GM21825 (cell line): ENCODE measurements around the gene ARL16.

Source experiments
- ATAC-seq: cut with Tn5 transposase; IDR thresholded peaks from one replicate; pipeline ENCODE4 v1.9.1; 2021; ENCODE audit warnings: mild to moderate bottlenecking, moderate library complexity; ENCODE audit not compliant: unreplicated experiment

Gene ARL16

DNA sequence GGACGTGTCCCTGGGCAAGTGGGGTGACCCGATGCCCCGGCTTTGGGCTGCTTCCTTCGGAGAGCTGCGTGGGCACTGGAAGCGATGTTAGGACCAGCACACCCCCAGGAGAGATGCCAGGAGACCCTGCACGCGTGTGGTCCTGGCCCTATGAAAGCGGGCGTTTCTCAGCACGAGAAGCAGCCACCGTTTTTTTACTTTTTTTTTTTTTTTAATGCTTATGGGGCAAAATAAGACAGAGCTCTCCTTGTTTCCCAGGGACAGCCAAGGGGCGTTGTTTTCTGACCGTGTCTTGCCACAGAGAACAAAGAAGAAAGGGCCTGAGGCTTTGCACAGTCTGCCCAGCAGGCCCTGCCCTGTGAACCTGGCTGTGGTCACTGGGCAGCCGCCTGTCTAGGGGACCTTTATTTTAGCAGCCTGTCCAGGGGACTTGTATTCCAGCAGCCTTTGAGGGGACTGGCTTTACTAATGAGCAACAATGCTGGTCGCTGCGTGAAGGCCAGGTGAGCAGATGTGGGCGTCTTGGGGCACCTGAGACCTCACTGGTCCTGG is 29.5 kb upstream of the ARL16 start:
- no peak for ATAC-seq

DNA sequence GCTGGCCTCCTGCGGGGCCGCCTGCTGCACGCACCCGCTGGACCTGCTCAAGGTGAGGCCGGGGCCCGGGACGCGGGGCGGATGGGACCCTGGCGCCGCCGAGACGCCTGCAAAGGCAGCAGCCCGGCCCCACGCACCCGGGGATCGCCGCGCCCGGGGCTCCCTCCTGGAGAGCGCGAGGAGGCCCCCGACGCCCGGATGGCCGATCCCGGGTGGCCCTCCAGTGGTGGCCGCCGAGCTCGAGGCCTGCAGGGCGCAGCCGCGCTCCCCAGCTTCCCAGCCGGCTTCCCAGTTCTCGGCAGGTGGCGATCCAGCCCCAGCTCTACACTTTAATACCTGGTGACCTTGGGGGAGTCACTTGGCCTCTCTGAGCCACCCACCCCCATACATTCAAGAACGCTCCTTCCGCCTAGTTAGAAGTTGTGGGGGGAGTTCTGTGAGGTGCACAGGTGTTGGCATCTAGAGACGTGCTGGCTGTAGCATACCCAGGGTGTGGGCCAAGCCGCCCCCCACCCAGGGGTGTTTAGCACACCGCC is 28.9 kb upstream of the ARL16 start:
- peak; percentile 10 for ATAC-seq

- peak; percentile 53 for ATAC-seq
Measured at GRCh38 chr17:81711814-81712467, 28.3 kb upstream of the ARL16 start, which contains the start of gene SLC25A10. TSS of gene SLC25A10 (plus strand) at chr17:81712284. CDS start at chr17:81712427, 143 bp downstream.

GRCh38 chr17:81710514-81711308 is 27.1 kb upstream of the ARL16 start:
- no peak for ATAC-seq

DNA sequence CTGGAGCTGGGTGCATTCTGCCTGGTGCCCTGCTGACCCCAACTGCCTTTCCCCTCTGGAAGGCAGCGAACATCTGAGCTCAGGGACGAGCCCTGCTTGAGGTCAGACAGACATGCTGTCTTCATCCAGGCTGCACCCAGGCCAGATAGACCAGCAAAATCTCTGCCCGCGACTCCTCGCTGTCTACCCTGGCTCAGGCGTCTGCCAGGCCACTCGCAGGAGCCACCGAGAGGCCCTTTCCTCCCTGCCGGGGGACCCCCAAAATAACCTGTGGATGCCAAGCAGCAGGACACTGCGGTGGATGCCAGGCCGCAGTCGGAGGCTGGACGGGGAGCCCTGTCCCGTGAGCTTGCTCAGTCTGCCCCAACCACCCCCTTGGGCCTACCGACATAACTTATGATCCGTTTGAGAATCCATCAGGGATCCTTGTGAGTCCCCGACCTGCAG is 25.2 kb upstream of the ARL16 start:
- ATAC-seq, result no peak

DNA sequence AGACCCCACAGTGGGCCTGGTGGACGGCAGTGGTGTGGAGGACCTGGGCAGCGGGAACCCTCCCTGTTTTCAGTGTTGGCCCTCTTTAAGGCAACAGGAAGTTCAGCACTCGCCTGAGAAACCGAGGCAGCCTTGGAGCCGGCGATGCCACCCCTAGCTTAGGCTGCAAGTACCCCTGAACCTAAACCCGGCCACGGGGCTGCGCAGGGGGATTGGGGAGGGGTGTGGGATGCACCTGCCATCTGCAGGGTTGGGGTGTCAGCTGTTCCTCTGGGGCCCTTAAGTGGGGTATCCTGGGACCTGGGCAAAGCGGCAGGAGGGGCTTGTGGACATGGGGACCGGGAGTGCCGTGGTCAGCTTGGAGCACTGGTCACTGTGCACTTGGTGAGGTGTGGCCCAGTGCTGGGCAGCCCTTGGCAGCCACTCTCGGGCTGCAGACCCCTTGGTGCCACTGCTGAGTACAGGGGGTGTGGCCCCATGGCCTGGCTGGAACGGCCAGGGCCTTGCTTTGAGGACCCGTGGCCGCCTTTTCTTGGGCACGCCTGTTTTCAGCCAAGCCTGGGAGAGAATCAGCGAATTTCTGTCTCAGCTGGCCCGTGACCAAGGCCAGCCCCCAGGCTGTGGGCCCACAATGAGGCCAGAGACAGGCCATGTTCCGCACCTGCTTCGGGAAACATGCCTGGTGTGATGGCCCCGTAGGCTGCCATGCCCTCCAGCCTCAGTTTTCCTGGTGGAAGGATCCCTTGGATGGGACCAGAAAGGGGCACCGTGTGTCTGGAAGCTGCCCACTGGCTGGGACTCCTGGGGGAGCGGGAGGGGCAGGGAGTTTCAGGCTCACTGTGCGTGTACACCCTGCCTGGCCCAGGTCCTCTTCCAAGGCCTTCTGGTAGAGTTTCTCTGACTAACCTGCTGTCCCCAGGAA is 24.4 kb upstream of the ARL16 start:
- ATAC-seq, result no peak

DNA sequence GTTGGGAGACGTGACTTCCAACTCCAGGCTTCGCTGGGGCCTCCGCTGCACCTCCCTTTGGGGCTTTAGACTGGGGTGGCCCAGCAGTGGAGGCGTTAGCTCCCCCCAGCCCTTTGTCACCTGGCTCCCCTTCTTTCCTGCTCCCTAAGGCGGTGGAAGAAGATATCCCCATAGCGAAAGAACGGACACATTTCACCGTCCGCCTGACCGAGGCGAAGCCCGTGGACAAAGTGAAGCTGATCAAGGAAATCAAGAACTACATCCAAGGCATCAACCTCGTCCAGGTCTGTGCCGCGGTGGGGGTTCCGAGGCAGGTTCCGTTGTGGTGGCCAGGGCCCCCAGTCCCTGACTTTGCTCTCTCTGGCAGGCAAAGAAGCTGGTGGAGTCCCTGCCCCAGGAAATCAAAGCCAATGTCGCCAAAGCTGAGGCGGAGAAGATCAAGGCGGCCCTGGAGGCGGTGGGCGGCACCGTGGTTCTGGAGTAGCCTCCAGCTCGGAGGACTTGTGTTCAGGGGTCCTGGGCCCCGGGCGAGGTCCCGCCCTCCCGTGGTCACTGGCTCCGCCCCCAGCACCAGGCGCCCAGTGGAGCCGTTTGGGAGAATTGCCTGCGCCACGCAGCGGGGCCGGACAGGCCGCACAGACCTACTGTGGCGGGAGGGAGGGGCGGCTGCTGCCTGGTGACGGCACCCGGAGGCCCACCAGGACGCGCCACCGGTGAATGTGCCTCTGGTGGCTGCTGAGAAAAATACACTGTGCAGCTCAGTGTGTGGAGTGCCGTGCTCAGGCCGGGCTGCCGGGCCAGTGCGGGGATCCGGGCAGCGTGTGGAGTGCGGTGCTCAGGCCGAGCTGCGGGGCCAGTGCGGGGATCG is 23.4 kb upstream of the ARL16 start:
- no peak for ATAC-seq

GRCh38 chr17:81706232-81706611 is 22.6 kb upstream of the ARL16 start:
- ATAC-seq, result no peak

GRCh38 chr17:81705518-81706231 is 22.1 kb upstream of the ARL16 start:
- no peak for ATAC-seq

GRCh38 chr17:81703747-81704654 is 20.4 kb upstream of the ARL16 start:
- no peak for ATAC-seq

GRCh38 chr17:81702934-81703746 is 19.5 kb upstream of the ARL16 start, which contains the start of gene MRPL12:
TSS of gene MRPL12 (plus strand) at chr17:81703367. CDS start at chr17:81703502, 135 bp downstream.
- peak; percentile 70 for ATAC-seq

- no peak for ATAC-seq
Measured at GRCh38 chr17:81701288-81702071, 17.9 kb upstream of the ARL16 start.

DNA sequence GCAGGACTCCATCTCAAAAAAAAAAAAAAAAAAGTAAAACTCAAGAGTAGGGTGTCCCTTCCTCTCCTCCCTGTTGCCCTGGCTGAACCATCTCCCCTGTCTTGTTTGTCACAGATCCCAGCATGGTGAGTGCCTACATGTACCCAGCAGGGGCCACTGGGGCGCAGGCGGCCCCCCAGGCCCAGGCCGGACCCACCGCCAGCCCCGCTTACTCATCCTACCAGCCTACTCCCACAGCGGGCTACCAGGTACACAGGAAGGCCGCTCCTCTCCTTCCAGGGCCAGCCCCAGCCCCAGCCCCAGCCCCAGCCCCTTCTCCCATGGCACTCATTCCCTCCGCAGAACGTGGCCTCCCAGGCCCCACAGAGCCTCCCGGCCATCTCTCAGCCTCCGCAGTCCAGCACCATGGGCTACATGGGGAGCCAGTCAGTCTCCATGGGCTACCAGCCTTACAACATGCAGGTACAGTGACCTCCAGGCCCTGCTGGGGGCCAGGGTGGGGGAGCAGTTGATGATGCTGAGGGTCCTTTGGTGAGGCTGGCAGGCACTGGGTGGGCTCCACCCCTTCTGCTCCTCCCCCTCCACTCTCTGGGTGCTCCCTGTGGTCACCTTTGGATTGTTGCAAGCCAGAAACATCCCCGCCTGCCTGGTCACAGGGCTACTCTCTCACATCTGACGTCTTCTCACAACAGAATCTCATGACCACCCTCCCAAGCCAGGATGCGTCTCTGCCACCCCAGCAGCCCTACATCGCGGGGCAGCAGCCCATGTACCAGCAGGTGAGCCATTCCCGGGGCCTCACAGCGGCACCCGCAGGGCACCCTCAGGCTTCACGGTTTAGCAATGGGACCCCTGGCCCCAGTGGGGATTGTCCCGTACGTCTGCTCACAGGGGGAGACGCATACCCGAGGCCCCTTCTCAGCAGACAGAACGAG is 17.0 kb upstream of the ARL16 start:
- no peak for ATAC-seq

DNA sequence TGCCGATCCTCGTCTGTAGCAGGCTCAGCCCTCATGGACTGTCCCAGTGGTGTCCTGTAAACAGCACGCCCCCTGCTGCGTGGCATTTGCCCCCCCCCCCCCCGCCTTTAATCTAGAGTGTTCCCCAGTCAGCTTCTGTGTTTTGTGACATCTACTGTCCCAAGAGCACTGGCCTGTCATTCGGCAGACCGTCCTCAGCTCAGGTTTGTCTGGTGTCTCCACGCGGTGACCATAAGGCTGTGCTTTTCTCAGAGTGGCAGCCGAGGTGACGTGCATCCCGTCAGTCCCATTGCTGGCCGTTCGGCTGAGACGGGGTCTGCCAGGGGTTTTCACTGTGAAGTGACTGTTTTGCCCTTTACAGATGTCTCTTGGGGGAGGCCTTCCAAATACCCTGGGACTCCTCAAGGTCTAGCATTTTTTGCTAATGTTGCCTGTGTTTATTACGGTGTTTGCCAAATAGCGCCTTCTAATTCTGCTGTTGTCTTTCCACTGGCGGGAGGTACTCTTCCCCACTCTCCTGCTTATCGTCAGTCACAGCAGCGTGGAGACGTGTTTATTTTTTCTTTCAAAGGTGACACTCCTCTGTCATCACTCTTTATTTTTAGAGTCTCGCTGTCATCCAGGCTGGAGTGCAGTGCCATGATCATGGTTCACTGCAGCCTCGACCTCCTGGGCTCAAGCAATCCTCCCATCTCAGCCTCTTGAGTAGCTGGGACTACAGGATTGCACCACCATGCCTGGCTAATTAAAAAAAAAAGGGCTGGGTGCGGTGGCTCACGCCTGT is 13.9 kb upstream of the ARL16 start:
- ATAC-seq, result no peak
